Caco-2 (cell line): ENCODE data around the gene PLCB1. TPM values are rescaled to one million over a fixed set of nuclear protein-coding genes. Genes with fewer than 3 reads are reported as not detected.

ENCODE experiments used
- BruUV-seq: library from RNA; stranded (reverse); fragments of 400-500 nt; replicated peaks from 2 replicates; lab custom pipeline; 2021; lab: Mats Ljungman, UMichigan
- CTCF ChIA-PET: fragments of 300-600 bp; sonication (Branson Sonifier 250); formaldehyde crosslinking; loops from one replicate; lab custom pipeline; 2022; ENCODE audit warnings: antibody characterized with exemption; lab: Charles Lee
- POLR2A ChIA-PET: fragments of 300-600 bp; sonication (Branson Sonifier 250); formaldehyde crosslinking; loops from one replicate; lab custom pipeline; 2022; ENCODE audit warnings: antibody characterized with exemption; lab: Charles Lee
- DNase-seq, 2 experiments: peaks; one replicate each; pipeline versions ENCODE4 v3.0.0 to v3.0.0-alpha.2; 2020 to 2022
- H3K27me3 ChIP-seq: replicated peaks from 2 replicates; pipeline ENCODE4 v1.6.0; 2011; ENCODE audit warnings: low read length; ENCODE audit not compliant: control insufficient read depth, insufficient read depth
- H3K36me3 ChIP-seq: 2 replicates; pipeline ENCODE4 v1.5.1; 2011; ENCODE audit warnings: low read length; ENCODE audit not compliant: control insufficient read depth, insufficient read depth
- H3K4me1 ChIP-seq: fragments of 250-450 bp; sonication (Bioruptor Pico); 2 replicates; pipeline ENCODE4 v1.5.1; 2020; ENCODE audit warnings: mild to moderate bottlenecking
- H3K4me3 ChIP-seq: 2 replicates; pipeline ENCODE4 v1.5.1; 2011; ENCODE audit warnings: low read depth, mild to moderate bottlenecking, control low read depth, low read length
- H3K9me3 ChIP-seq: fragments of 250-450 bp; sonication (Bioruptor Pico); 2 replicates; pipeline ENCODE4 v1.5.1; 2020; ENCODE audit warnings: mild to moderate bottlenecking, moderate library complexity
- H3K27ac Mint-ChIP-seq: one replicate; pipeline ENCODE4 v1.8.0; 2022; ENCODE audit warnings: mixed read lengths; ENCODE audit not compliant: unreplicated experiment
- H3K27me3 Mint-ChIP-seq: one replicate; pipeline ENCODE4 v1.8.0; 2022; ENCODE audit warnings: mixed read lengths; ENCODE audit not compliant: insufficient read depth, unreplicated experiment
- H3K36me3 Mint-ChIP-seq: one replicate; pipeline ENCODE4 v1.8.0; 2022; ENCODE audit warnings: mild to moderate bottlenecking, mixed read lengths; ENCODE audit not compliant: insufficient read depth, unreplicated experiment
- H3K4me1 Mint-ChIP-seq: one replicate; pipeline ENCODE4 v1.8.0; 2022; ENCODE audit warnings: low read depth, mixed read lengths; ENCODE audit not compliant: unreplicated experiment
- H3K4me3 Mint-ChIP-seq: one replicate; pipeline ENCODE4 v1.8.0; 2022; ENCODE audit warnings: mild to moderate bottlenecking, moderate library complexity, mixed read lengths; ENCODE audit not compliant: unreplicated experiment
- H3K9me3 Mint-ChIP-seq: one replicate; pipeline ENCODE4 v1.8.0; 2022; ENCODE audit warnings: mixed read lengths; ENCODE audit not compliant: unreplicated experiment
- CTCF ChIP-seq, 2 experiments: fragments of 200-600 bp in 1 of 2; IDR thresholded peaks; 1 replicate in 1 of 2; 2 replicates in 1 of 2; pipeline versions ENCODE4 v1.5.1 to v1.8.0; 2011 to 2022; ENCODE audit warnings: antibody characterized with exemption in 1 of 2, control low read depth in 1 of 2, inconsistent platforms in 1 of 2, low read depth in 1 of 2, low read length in 1 of 2, mild to moderate bottlenecking in 1 of 2, moderate library complexity in 1 of 2; ENCODE audit not compliant: insufficient read depth in 1 of 2, severe bottlenecking in 1 of 2, unreplicated experiment in 1 of 2
- intact Hi-C: fragments of 100-400 bp; cut with micrococcal nuclease; formaldehyde crosslinking; loops from one replicate; pipeline ENCODE4 v1.10.0; 2022; ENCODE audit not compliant: unreplicated experiment
- total RNA-seq: library from RNA; stranded (reverse); gene quantifications from 2 replicates; pipeline ENCODE4 v1.2.3, GENCODE V29; 2022

The PLCB1 gene
- total RNA-seq, 1 experiment from 2014 or later = 105 TPM

- Histone ChIP-seq H3K36me3 (no peaks in the 10 kb centered on the region), H3K9me3 (no peaks in the 10 kb centered on the region), H3K27me3 (no peaks in the 10 kb centered on the region), H3K4me1 (no peaks in the 10 kb centered on the region), H3K4me3 (no peak overlapping the region)
- DNase-seq = peak; percentile 79 to 80
- no TSS peak for BruUV-seq
- CTCF ChIA-PET = no interaction called here
- POLR2A ChIA-PET = no interaction called here
- Mint-ChIP-seq H3K4me1 (no peaks in the 10 kb centered on the region), H3K36me3 (peaks cover 15% of the 10 kb centered on the region), H3K4me3 (no peak overlapping the region), H3K27me3 (no peaks in the 10 kb centered on the region), H3K27ac (no peak overlapping the region), H3K9me3 (no peaks in the 10 kb centered on the region)
- intact Hi-C loops = loop anchor here (1.0 to 5.0 kb wide), 3 partner anchors 173 to 416 kb away; partner anchors contain the start of gene PLCB1
- TF ChIP-seq CTCF (IDR thresholded peaks at IDR 0.05; ENCODE audit: insufficient read depth in 1 of 2, low read depth in 1 of 2, low read length in 1 of 2, severe bottlenecking in 1 of 2, unreplicated experiment in 1 of 2) = peak; percentile 74 to 75
Measured at GRCh38 chr20:8305449-8305978, 173.4 kb downstream of the PLCB1 start.

GRCh38 chr20:8306937-8307336, 174.9 kb downstream of the PLCB1 start:
- no peaks in the 10 kb centered on the region for H3K9me3 ChIP-seq
- Mint-ChIP-seq H3K4me3 (no peak overlapping the region), H3K4me1 (no peaks in the 10 kb centered on the region), H3K9me3 (no peaks in the 10 kb centered on the region), H3K27me3 (no peaks in the 10 kb centered on the region), H3K36me3 (peaks cover 7% of the 10 kb centered on the region), H3K27ac (no peak overlapping the region)
- BruUV-seq = no TSS peak
- intact Hi-C loops = loop anchor here (5.0 kb wide), 1 partner anchor 265 kb away; no protein-coding TSS in a partner anchor
- no peaks in the 10 kb centered on the region for H3K4me1 ChIP-seq
- no peak overlapping the region for H3K4me3 ChIP-seq
- ChIA-PET CTCF (interaction anchor here (0.5 to 0.7 kb wide), 2 partner anchors 175 to 1791 kb away, joined by 3 read pairs; no protein-coding TSS in a partner anchor), POLR2A (no interaction called here)
- no peaks in the 10 kb centered on the region for H3K36me3 ChIP-seq
- no peak for TF ChIP-seq CTCF (IDR thresholded peaks at IDR 0.05; ENCODE audit: insufficient read depth in 1 of 2, low read depth in 1 of 2, low read length in 1 of 2, severe bottlenecking in 1 of 2, unreplicated experiment in 1 of 2)
- no peaks in the 10 kb centered on the region for H3K27me3 ChIP-seq
- DNase-seq = no peak

- TF ChIP-seq CTCF (IDR thresholded peaks at IDR 0.05; ENCODE audit: insufficient read depth in 1 of 2, low read depth in 1 of 2, low read length in 1 of 2, severe bottlenecking in 1 of 2, unreplicated experiment in 1 of 2) = no peak
- intact Hi-C loops = loop anchor here (5.0 kb wide), 1 partner anchor 267 kb away; no protein-coding TSS in a partner anchor
- H3K4me3 Mint-ChIP-seq = no peak overlapping the region
- H3K36me3 ChIP-seq = no peaks in the 10 kb centered on the region
- no peak for DNase-seq
- no peaks in the 10 kb centered on the region for H3K27me3 Mint-ChIP-seq
- H3K4me1 Mint-ChIP-seq = peaks cover 1% of the 10 kb centered on the region
- no peaks in the 10 kb centered on the region for H3K4me1 ChIP-seq
- no peaks in the 10 kb centered on the region for H3K9me3 Mint-ChIP-seq
- ChIA-PET CTCF (no interaction called here), POLR2A (no interaction called here)
- H3K27ac Mint-ChIP-seq = no peak overlapping the region
- H3K9me3 ChIP-seq = no peaks in the 10 kb centered on the region
- no peak overlapping the region for H3K4me3 ChIP-seq
- no peaks in the 10 kb centered on the region for H3K27me3 ChIP-seq
- BruUV-seq = no TSS peak
- peaks cover 7% of the 10 kb centered on the region for H3K36me3 Mint-ChIP-seq
Measured at GRCh38 chr20:8309634-8310033, 177.6 kb downstream of the PLCB1 start.
